ENCODE results near the gene CATSPER4. TPM values are rescaled to one million over a fixed set of nuclear protein-coding genes. Genes with fewer than 3 reads are reported as not detected.

The CATSPER4 gene
- total RNA-seq, 1 donor from 2014 or later = not detected

DNA sequence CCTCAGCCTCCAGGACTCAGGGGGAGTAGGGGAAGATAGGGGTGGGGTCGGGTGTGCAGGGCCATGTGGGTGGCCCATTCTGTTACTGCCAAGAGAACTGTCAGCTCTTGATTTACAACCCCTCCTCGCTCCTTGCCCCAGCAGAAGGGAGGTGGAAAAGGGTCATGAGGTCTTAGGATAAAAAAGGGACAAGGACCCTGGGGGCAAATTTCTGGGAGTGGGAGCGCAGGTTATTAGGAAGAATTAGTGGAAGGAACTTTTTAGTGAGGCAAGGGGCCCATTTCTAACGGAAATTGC lies 30.7 kb upstream of the CATSPER4 start:
- H3K4me3 Mint-ChIP-seq = no peak overlapping the region
- H3K27me3 Mint-ChIP-seq (ENCODE audit: insufficient read depth) = peaks cover 63% of the 10 kb centered on the region
- no peak for DNase-seq (ENCODE audit: low spot score)
- H3K36me3 Mint-ChIP-seq (ENCODE audit: low read depth) = peaks cover under 1% of the 10 kb centered on the region
- no peaks in the 10 kb centered on the region for H3K9me3 Mint-ChIP-seq
- no peak overlapping the region for H3K27ac Mint-ChIP-seq
- H3K4me1 Mint-ChIP-seq (ENCODE audit: low read depth) = peaks cover 5% of the 10 kb centered on the region
- intact Hi-C loops (cut with micrococcal nuclease) = no loop called here

GRCh38 chr1:26160527-26161414 lies 29.6 kb upstream of the CATSPER4 start:
- intact Hi-C loops (cut with micrococcal nuclease) = no loop called here
- Mint-ChIP-seq H3K4me1 (ENCODE audit: low read depth) (peaks cover 12% of the 10 kb centered on the region), H3K9me3 (no peaks in the 10 kb centered on the region), H3K27ac (no peak overlapping the region), H3K36me3 (ENCODE audit: low read depth) (peaks cover 2% of the 10 kb centered on the region), H3K4me3 (no peak overlapping the region), H3K27me3 (ENCODE audit: insufficient read depth) (peaks cover 55% of the 10 kb centered on the region)
- no peak for DNase-seq (ENCODE audit: low spot score)

GRCh38 chr1:26161415-26162219 lies 28.8 kb upstream of the CATSPER4 start:
- Mint-ChIP-seq H3K4me3 (peak overlapping the region; percentile 56), H3K27me3 (ENCODE audit: insufficient read depth) (peaks cover 50% of the 10 kb centered on the region), H3K9me3 (no peaks in the 10 kb centered on the region), H3K36me3 (ENCODE audit: low read depth) (peaks cover 2% of the 10 kb centered on the region), H3K27ac (no peak overlapping the region), H3K4me1 (ENCODE audit: low read depth) (peaks cover 18% of the 10 kb centered on the region)
- intact Hi-C loops (cut with micrococcal nuclease) = no loop called here
- no peak for DNase-seq (ENCODE audit: low spot score)

DNA sequence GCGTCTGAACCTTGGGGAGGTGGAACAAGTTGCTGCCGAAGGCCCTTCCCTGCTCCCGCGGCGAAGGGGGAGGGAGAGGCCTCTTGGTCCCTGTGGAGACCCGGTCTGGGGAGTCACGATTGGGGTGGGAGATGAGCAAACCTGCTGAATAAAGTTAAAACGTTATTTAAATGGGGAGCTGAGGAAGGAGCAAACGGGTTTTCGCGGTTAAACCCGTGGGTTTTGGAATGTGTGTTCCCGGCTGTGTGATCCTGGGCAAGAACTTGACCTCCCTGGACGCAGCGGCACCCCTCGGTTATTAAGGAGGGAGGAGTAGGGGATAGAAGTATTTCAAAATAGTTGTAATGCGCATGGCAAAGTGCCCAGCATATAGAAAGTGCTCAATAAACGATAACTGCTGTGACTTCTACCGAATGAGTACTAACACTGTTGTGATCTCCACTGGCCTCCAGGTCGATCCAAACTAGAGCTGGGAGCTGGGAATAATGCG lies 28.1 kb upstream of the CATSPER4 start:
- Mint-ChIP-seq H3K36me3 (ENCODE audit: low read depth) (peaks cover 2% of the 10 kb centered on the region), H3K27me3 (ENCODE audit: insufficient read depth) (peaks cover 49% of the 10 kb centered on the region), H3K27ac (no peak overlapping the region), H3K9me3 (no peaks in the 10 kb centered on the region), H3K4me3 (peak overlapping the region; percentile 56), H3K4me1 (ENCODE audit: low read depth) (peaks cover 22% of the 10 kb centered on the region)
- no peak for DNase-seq (ENCODE audit: low spot score)
- intact Hi-C loops (cut with micrococcal nuclease) = no loop called here

DNA sequence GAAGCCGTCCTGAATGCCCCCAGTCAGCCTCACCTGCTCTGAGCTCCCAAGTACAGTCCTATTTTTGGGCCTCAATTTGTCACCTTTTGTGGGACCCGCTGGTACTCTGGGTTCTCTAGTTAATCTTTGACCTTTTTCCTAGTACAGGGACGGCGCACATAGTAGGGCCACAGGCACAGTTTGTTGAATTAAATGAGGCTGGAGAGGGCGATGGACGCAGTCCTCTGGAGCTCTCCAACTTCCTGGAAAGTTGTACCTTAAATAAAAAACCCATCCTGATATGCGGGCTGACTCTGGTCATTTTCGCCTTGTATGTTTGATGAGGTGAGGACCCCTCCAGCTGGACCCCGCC lies 26.7 kb upstream of the CATSPER4 start:
- Mint-ChIP-seq H3K27me3 (ENCODE audit: insufficient read depth) (peaks cover 42% of the 10 kb centered on the region), H3K36me3 (ENCODE audit: low read depth) (peaks cover 2% of the 10 kb centered on the region), H3K9me3 (no peaks in the 10 kb centered on the region), H3K4me1 (ENCODE audit: low read depth) (peaks cover 22% of the 10 kb centered on the region), H3K4me3 (no peak overlapping the region), H3K27ac (no peak overlapping the region)
- DNase-seq (ENCODE audit: low spot score) = no peak
- intact Hi-C loops (cut with micrococcal nuclease) = loop anchor here (1.0 kb wide), 1 partner anchor 127 kb away; no protein-coding TSS in a partner anchor

GRCh38 chr1:26164036-26164860 lies 26.2 kb upstream of the CATSPER4 start:
- DNase-seq (ENCODE audit: low spot score) = peak; percentile 41
- intact Hi-C loops (cut with micrococcal nuclease) = loop anchor here (1.0 kb wide), 1 partner anchor 128 kb away; no protein-coding TSS in a partner anchor
- H3K4me3 Mint-ChIP-seq = peak overlapping the region; percentile 49
- H3K36me3 Mint-ChIP-seq (ENCODE audit: low read depth) = peaks cover 2% of the 10 kb centered on the region
- H3K4me1 Mint-ChIP-seq (ENCODE audit: low read depth) = peaks cover 22% of the 10 kb centered on the region
- no peak overlapping the region for H3K27ac Mint-ChIP-seq
- peaks cover 47% of the 10 kb centered on the region for H3K27me3 Mint-ChIP-seq (ENCODE audit: insufficient read depth)
- no peaks in the 10 kb centered on the region for H3K9me3 Mint-ChIP-seq

GRCh38 chr1:26164861-26165842 lies 25.2 kb upstream of the CATSPER4 start:
- peaks cover 42% of the 10 kb centered on the region for H3K27me3 Mint-ChIP-seq (ENCODE audit: insufficient read depth)

GRCh38 chr1:26166719-26167281 lies 23.6 kb upstream of the CATSPER4 start:
- Mint-ChIP-seq H3K9me3 (no peaks in the 10 kb centered on the region), H3K27ac (no peak overlapping the region), H3K4me3 (no peak overlapping the region), H3K27me3 (ENCODE audit: insufficient read depth) (peaks cover 33% of the 10 kb centered on the region), H3K4me1 (ENCODE audit: low read depth) (peaks cover 34% of the 10 kb centered on the region), H3K36me3 (ENCODE audit: low read depth) (peaks cover 6% of the 10 kb centered on the region)
- intact Hi-C loops (cut with micrococcal nuclease) = no loop called here
- no peak for DNase-seq (ENCODE audit: low spot score)

More at GRCh38 chr1:26164861-26165842, 25.2 kb upstream of the CATSPER4 start:
- Mint-ChIP-seq H3K9me3 (no peaks in the 10 kb centered on the region), H3K4me1 (ENCODE audit: low read depth) (peaks cover 23% of the 10 kb centered on the region), H3K27ac (no peak overlapping the region), H3K4me3 (peak overlapping the region; percentile 49), H3K36me3 (ENCODE audit: low read depth) (peaks cover 2% of the 10 kb centered on the region)
- no peak for DNase-seq (ENCODE audit: low spot score)
- intact Hi-C loops (cut with micrococcal nuclease) = loop anchor here (1.0 kb wide), 2 partner anchors 60 to 129 kb away; no protein-coding TSS in a partner anchor

GRCh38 chr1:26168410-26169197 lies 21.8 kb upstream of the CATSPER4 start, which contains the start of gene C1orf232:
C1orf232 (minus strand) TSS chr1:26168963; CDS start chr1:26168499, 464 bp downstream.
- Mint-ChIP-seq H3K9me3 (no peaks in the 10 kb centered on the region), H3K27me3 (ENCODE audit: insufficient read depth) (peaks cover 24% of the 10 kb centered on the region), H3K4me3 (peak within 1 kb of the TSS; percentile 92), H3K27ac (peak within 1 kb of the TSS; percentile 88), H3K36me3 (ENCODE audit: low read depth) (peaks cover 8% of the 10 kb centered on the region), H3K4me1 (ENCODE audit: low read depth) (peaks cover 29% of the 10 kb centered on the region)
- intact Hi-C loops (cut with micrococcal nuclease) = loop anchor here (1.0 kb wide), 3 partner anchors 66 to 223 kb away; partner anchors contain the start of gene CEP85
- no peak for DNase-seq (ENCODE audit: low spot score)

GRCh38 chr1:26169198-26169554 lies 21.2 kb upstream of the CATSPER4 start:
- Mint-ChIP-seq H3K27me3 (ENCODE audit: insufficient read depth) (peaks cover 23% of the 10 kb centered on the region), H3K27ac (peak overlapping the region; percentile 23)

More at GRCh38 chr1:26169198-26169554, 21.2 kb upstream of the CATSPER4 start:
- H3K9me3 Mint-ChIP-seq = no peaks in the 10 kb centered on the region
- peaks cover 8% of the 10 kb centered on the region for H3K36me3 Mint-ChIP-seq (ENCODE audit: low read depth)
- intact Hi-C loops (cut with micrococcal nuclease) = loop anchor here (1.0 kb wide), 3 partner anchors 65 to 222 kb away; partner anchors contain the start of gene CEP85
- peaks cover 29% of the 10 kb centered on the region for H3K4me1 Mint-ChIP-seq (ENCODE audit: low read depth)
- DNase-seq (ENCODE audit: low spot score) = no peak
- peak overlapping the region; percentile 92 for H3K4me3 Mint-ChIP-seq

Measured in activated T-helper 1 cell treated with anti-CD3 and anti-CD28 coated beads, Interleukin-12 subunit alpha, Interleukin-12 subunit beta, Interleukin-2, Interleukin-4 antibody, amounts not matched to agents 30 ng/mL and 10 ng/mL and 1 ng/mL, durations not matched to agents 14 hours and 24 hours and 36 hours (primary cell).